Activated effector memory CD4-positive, alpha-beta T cell treated with Interleukin-2 at 50 U/mL for 16 hours (primary cell): ENCODE results near the gene AQP10.
"Not testable (repeated sequence)": the region's sequence is repeated elsewhere in the genome, so short reads cannot be mapped to it uniquely, and the experiment has no call there.

ENCODE experiments used
- DNase-seq: peaks from one replicate; pipeline ENCODE4 v3.0.0-alpha.2; 2020

Gene AQP10

GRCh38 chr1:154346276-154346917, 25.5 kb downstream of the AQP10 start:
- DNase-seq = no peak

GRCh38 chr1:154347961-154348360, 27.1 kb downstream of the AQP10 start:
- DNase-seq = no peak

GRCh38 chr1:154348429-154349076, 27.7 kb downstream of the AQP10 start:
- DNase-seq = no peak

GRCh38 chr1:154349121-154349520, 28.2 kb downstream of the AQP10 start:
- no peak for DNase-seq

GRCh38 chr1:154350383-154350782, 29.5 kb downstream of the AQP10 start:
- no peak for DNase-seq

GRCh38 chr1:154351363-154352068, 30.6 kb downstream of the AQP10 start:
- no peak for DNase-seq

GRCh38 chr1:154352245-154352580, 31.3 kb downstream of the AQP10 start:
- DNase-seq = no peak

- no peak for DNase-seq
Observed at GRCh38 chr1:154352581-154353459, 31.9 kb downstream of the AQP10 start.

- no peak for DNase-seq
Observed at GRCh38 chr1:154353460-154353904, 32.6 kb downstream of the AQP10 start.

GRCh38 chr1:154353966-154354365, 33.1 kb downstream of the AQP10 start:
- no peak for DNase-seq

- DNase-seq = no peak
Observed at GRCh38 chr1:154358519-154358918, 37.6 kb downstream of the AQP10 start.

- DNase-seq = no peak
Observed at GRCh38 chr1:154360288-154360687, 39.4 kb downstream of the AQP10 start.

GRCh38 chr1:154360881-154361280, 40.0 kb downstream of the AQP10 start:
- DNase-seq = not testable (repeated sequence)

GRCh38 chr1:154361357-154361756, 40.5 kb downstream of the AQP10 start:
- no peak for DNase-seq

GRCh38 chr1:154371436-154371835, 50.5 kb downstream of the AQP10 start:
- DNase-seq = no peak

- DNase-seq = not testable (repeated sequence)
Observed at GRCh38 chr1:154373777-154374357, 53.0 kb downstream of the AQP10 start.
